HG03097 (cell line): ENCODE measurements around the gene MET.

Source experiments
- ATAC-seq: cut with Tn5 transposase; IDR thresholded peaks from one replicate; pipeline ENCODE4 v1.9.1; 2021; ENCODE audit not compliant: unreplicated experiment, low FRiP score

Gene MET

GRCh38 chr7:116836911-116837310, 164.9 kb downstream of the MET start:
- ATAC-seq, result no peak

- ATAC-seq, result no peak
Observed at GRCh38 chr7:116837586-116837985, 165.6 kb downstream of the MET start.

- ATAC-seq, result no peak
Observed at GRCh38 chr7:116840256-116840655, 168.3 kb downstream of the MET start.

GRCh38 chr7:116842371-116842770, 170.4 kb downstream of the MET start:
- no peak for ATAC-seq

- ATAC-seq, result no peak
Observed at GRCh38 chr7:116843378-116843777, 171.4 kb downstream of the MET start.
